Gastroesophageal sphincter (tissue), 3 donors: ENCODE results near the gene MYLK3.

Experiments
- CTCF ChIP-seq, 4 experiments: fragments of 200-600 bp in 2 of 4; fragments of 450-650 bp in 2 of 4; sonication (generic) in 1 of 4; IDR thresholded peaks; one replicate each; pipeline ENCODE4 v1.5.1; 2017 to 2019; ENCODE audit warnings: antibody characterized with exemption in 4 of 4, mild to moderate bottlenecking in 2 of 4, moderate library complexity in 2 of 4
- EP300 ChIP-seq: sonication (generic); formaldehyde crosslinking; IDR thresholded peaks from one replicate; pipeline ENCODE4 v1.6.1; 2017; ENCODE audit warnings: antibody characterized with exemption, mild to moderate bottlenecking
- POLR2A ChIP-seq, 2 donors: fragments of 450-650 bp; IDR thresholded peaks; one replicate each; pipeline ENCODE4 v1.6.1; 2017; ENCODE audit warnings: antibody characterized with exemption in 2 of 2, mild to moderate bottlenecking in 2 of 2, moderate library complexity in 1 of 2
- POLR2AphosphoS5 ChIP-seq: sonication (generic); formaldehyde crosslinking; IDR thresholded peaks from one replicate; pipeline ENCODE4 v1.6.1; 2017; ENCODE audit warnings: antibody characterized with exemption

- no peak for TF ChIP-seq CTCF (IDR thresholded peaks at IDR 0.05)
- no peak for TF ChIP-seq POLR2A (IDR thresholded peaks at IDR 0.05)
- TF ChIP-seq POLR2AphosphoS5, result no peak
- no peak for TF ChIP-seq EP300
Observed at GRCh38 chr16:46762583-46762982, 14.4 kb upstream of the MYLK3 start.
